CD14-positive monocyte (primary cell): ENCODE measurements around the gene DUS3L. TPM values are rescaled to one million over a fixed set of nuclear protein-coding genes. Genes with fewer than 3 reads are reported as not detected.

Experiments used
- DNase-seq, 3 donors: peaks; one replicate each; pipeline ENCODE4 v3.0.0-alpha.2; 2011 to 2022
- H2AFZ ChIP-seq: 2 replicates; pipeline ENCODE4 v1.6.0; 2012; ENCODE audit warnings: mild to moderate bottlenecking, low read depth, low read length, inconsistent platforms; ENCODE audit not compliant: insufficient read depth, poor library complexity, severe bottlenecking
- H3K27ac ChIP-seq, 2 donors: 1 replicate in 1 of 2; 2 replicates in 1 of 2; pipeline ENCODE4 v1.5.1; 2012 to 2013; ENCODE audit warnings: low read length in 2 of 2, control low read depth in 1 of 2, inconsistent platforms in 1 of 2, low read depth in 1 of 2, mild to moderate bottlenecking in 1 of 2
- H3K27me3 ChIP-seq, 2 donors: one replicate each; pipeline versions ENCODE4 v1.6.0 to v1.6.1; 2011 to 2013; ENCODE audit warnings: low read length in 2 of 2; ENCODE audit not compliant: control insufficient read depth in 2 of 2, insufficient read depth in 2 of 2
- H3K36me3 ChIP-seq, 2 donors: replicated peaks in 1 of 2; 1 replicate in 1 of 2; 2 replicates in 1 of 2; pipeline versions ENCODE4 v1.5.1 to v1.6.1; 2012 to 2013; ENCODE audit warnings: low read length in 2 of 2, control low read depth in 1 of 2, inconsistent platforms in 1 of 2, mild to moderate bottlenecking in 1 of 2; ENCODE audit not compliant: insufficient read depth in 2 of 2, control insufficient read depth in 1 of 2
- H3K4me1 ChIP-seq, 2 donors: 1 replicate in 1 of 2; 2 replicates in 1 of 2; pipeline versions ENCODE4 v1.5.1 to v1.6.1; 2012 to 2013; ENCODE audit warnings: low read length in 2 of 2, control low read depth in 1 of 2, inconsistent platforms in 1 of 2, mild to moderate bottlenecking in 1 of 2, moderate library complexity in 1 of 2; ENCODE audit not compliant: insufficient read depth in 2 of 2, control insufficient read depth in 1 of 2
- H3K4me2 ChIP-seq: replicated peaks from 2 replicates; pipeline ENCODE3; 2012; ENCODE audit warnings: low read length, moderate library complexity, mild to moderate bottlenecking; ENCODE audit not compliant: poor library complexity, severe bottlenecking; ENCODE audit errors: extremely low read depth
- H3K4me3 ChIP-seq, 3 experiments: fragments of 200-600 bp in 1 of 3; sonication (generic) in 1 of 3; replicated peaks in 1 of 3; 1 replicate in 2 of 3; 2 replicates in 1 of 3; pipeline ENCODE4 v1.5.1; 2011 to 2013; ENCODE audit warnings: low read length in 3 of 3, mild to moderate bottlenecking in 3 of 3, control low read depth in 2 of 3, low read depth in 2 of 3, inconsistent platforms in 1 of 3, moderate library complexity in 1 of 3
- H3K79me2 ChIP-seq: 2 replicates; pipeline ENCODE4 v1.6.0; 2012; ENCODE audit warnings: mild to moderate bottlenecking, control low read depth, inconsistent platforms, low read length, moderate library complexity; ENCODE audit not compliant: insufficient read depth
- H3K9ac ChIP-seq: 2 replicates; pipeline ENCODE4 v1.6.0; 2017; ENCODE audit warnings: low read length, mild to moderate bottlenecking; ENCODE audit not compliant: insufficient read depth, poor library complexity, severe bottlenecking
- H3K9me3 ChIP-seq, 2 donors: replicated peaks in 1 of 2; 1 replicate in 1 of 2; 2 replicates in 1 of 2; pipeline versions ENCODE4 v1.5.1 to v1.6.1; 2012 to 2013; ENCODE audit warnings: low read length in 2 of 2, control low read depth in 1 of 2; ENCODE audit not compliant: control insufficient read depth in 1 of 2, insufficient read depth in 1 of 2
- H4K20me1 ChIP-seq: 2 replicates; pipeline ENCODE4 v1.6.0; 2012; ENCODE audit warnings: mild to moderate bottlenecking, low read length, control low read depth, moderate library complexity; ENCODE audit not compliant: insufficient read depth
- H3K27ac Mint-ChIP-seq, 7 donors: one replicate each; pipeline ENCODE4 v1.8.0; 2020; ENCODE audit warnings: mild to moderate bottlenecking in 7 of 7, mixed read lengths in 7 of 7, moderate library complexity in 6 of 7, inconsistent platforms in 2 of 7
- H3K27me3 Mint-ChIP-seq, 3 donors: one replicate each; pipeline ENCODE4 v1.8.0; 2021 to 2022; ENCODE audit warnings: low read depth in 3 of 3, mild to moderate bottlenecking in 3 of 3, mixed read lengths in 3 of 3, moderate library complexity in 3 of 3, inconsistent platforms in 1 of 3
- H3K36me3 Mint-ChIP-seq, 2 donors: one replicate each; pipeline ENCODE4 v1.8.0; 2020; ENCODE audit warnings: mixed read lengths in 2 of 2, inconsistent platforms in 1 of 2, mild to moderate bottlenecking in 1 of 2
- H3K4me1 Mint-ChIP-seq: one replicate; pipeline ENCODE4 v1.8.0; 2020; ENCODE audit warnings: mild to moderate bottlenecking, mixed read lengths
- H3K4me3 Mint-ChIP-seq, 2 donors: one replicate each; pipeline ENCODE4 v1.8.0; 2020; ENCODE audit warnings: mild to moderate bottlenecking in 2 of 2, mixed read lengths in 2 of 2, moderate library complexity in 1 of 2
- H3K9me3 Mint-ChIP-seq, 7 donors: one replicate each; pipeline ENCODE4 v1.8.0; 2020 to 2022; ENCODE audit warnings: mixed read lengths in 7 of 7, mild to moderate bottlenecking in 6 of 7, moderate library complexity in 6 of 7, inconsistent platforms in 2 of 7
- CTCF ChIP-seq: fragments of 200-600 bp; IDR thresholded peaks from one replicate; pipeline ENCODE4 v1.8.0; 2022; ENCODE audit warnings: antibody characterized with exemption, mild to moderate bottlenecking
- WGBS: methylation state at CpG from one replicate; pipeline ENCODE4 v1.1.5; 2013; ENCODE audit warnings: missing lambda C conversion rate; ENCODE audit not compliant: insufficient coverage; 5-methylcytosine and 5-hydroxymethylcytosine counted together
- intact Hi-C, 2 donors: fragments of 100-400 bp; cut with micrococcal nuclease; formaldehyde crosslinking; loops; one replicate each; pipeline versions ENCODE4 v1.15.0 to v1.15.1; 2023
- polyA plus RNA-seq, 3 donors: library from polyadenylated mRNA; depleted of rRNA in 1 of 3; unstranded in 2 of 3; stranded (reverse) in 1 of 3; fragments of 300-500 nt in 2 of 3; fragments of >200 nt in 1 of 3; fragmentation: Illumina TruSeq in 2 of 3; gene quantifications; 1 replicate in 2 of 3; 2 replicates in 1 of 3; pipeline ENCODE4 v1.2.3, GENCODE V29; 2012 to 2021

Gene DUS3L
- polyA plus RNA-seq, 3 donors = 17.4 to 40.2 (median 23.4) TPM

- peak overlapping the region in 1 of 2 donors; percentile 86 for H3K4me3 Mint-ChIP-seq
- no peak for DNase-seq
Observed at GRCh38 chr19:5801796-5802619, 11.0 kb upstream of the DUS3L start.

More at GRCh38 chr19:5801796-5802619, 11.0 kb upstream of the DUS3L start:
- no peaks in the 10 kb centered on the region for H3K79me2 ChIP-seq
- H2AFZ ChIP-seq = peak overlapping the region; percentile 21
- H3K4me1 ChIP-seq = peaks cover 15 to 16% of the 10 kb centered on the region in 2 donors
- Mint-ChIP-seq H3K4me1 (peaks cover 21% of the 10 kb centered on the region), H3K27me3 (peaks cover 65 to 85% (median 80%) of the 10 kb centered on the region in 3 donors), H3K9me3 (peaks cover 0 to 24% (median 12%) of the 10 kb centered on the region in 7 donors), H3K36me3 (peaks cover 2 to 6% of the 10 kb centered on the region in 2 donors), H3K27ac (peak overlapping the region in 2 of 7 donors; percentile 15 to 42)
- WGBS = 14% methylated on average over 25 of the region's 33 CpGs
- H3K9ac ChIP-seq = no peak overlapping the region
- peaks cover 10 to 16% of the 10 kb centered on the region in 2 donors for H3K9me3 ChIP-seq
- peaks cover 10 to 53% of the 10 kb centered on the region in 2 donors for H3K27me3 ChIP-seq
- intact Hi-C loops = loop anchor here (5.0 to 10.0 kb wide), 2 partner anchors 220 to 223 kb away; no protein-coding TSS in a partner anchor
- H3K4me3 ChIP-seq = no peak overlapping the region
- H3K36me3 ChIP-seq = no peaks in the 10 kb centered on the region
- no peak overlapping the region for H3K27ac ChIP-seq
- H3K4me2 ChIP-seq = no peak overlapping the region
- no peak for TF ChIP-seq CTCF
- H4K20me1 ChIP-seq = no peaks in the 10 kb centered on the region
